Duodenal mucosa (tissue), 2 donors: ENCODE results near the gene NRM.
A peak's percentile ranks its signal among the peaks of the same experiment; 100 is the strongest.
"Not testable (repeated sequence)": the region's sequence is repeated elsewhere in the genome, so short reads cannot be mapped to it uniquely, and the experiment has no call there.

ENCODE experiments used
- H3K27ac ChIP-seq: one replicate; pipeline ENCODE4 v1.7.0; 2013; ENCODE audit warnings: low read depth, low read length
- H3K27me3 ChIP-seq, 2 donors: one replicate each; pipeline ENCODE4 v1.7.0; 2013; ENCODE audit warnings: low read length in 2 of 2, control low read depth in 1 of 2; ENCODE audit not compliant: insufficient read depth in 2 of 2, control insufficient read depth in 1 of 2
- H3K36me3 ChIP-seq, 2 donors: one replicate each; pipeline ENCODE4 v1.7.0; 2013; ENCODE audit warnings: low read length in 2 of 2, control low read depth in 1 of 2; ENCODE audit not compliant: insufficient read depth in 2 of 2, control insufficient read depth in 1 of 2
- H3K4me1 ChIP-seq, 2 donors: one replicate each; pipeline ENCODE4 v1.7.0; 2013; ENCODE audit warnings: low read length in 2 of 2, control low read depth in 1 of 2; ENCODE audit not compliant: insufficient read depth in 2 of 2, control insufficient read depth in 1 of 2
- H3K4me3 ChIP-seq, 2 donors: one replicate each; pipeline ENCODE4 v1.7.0; 2013; ENCODE audit warnings: low read length in 2 of 2, low read depth in 1 of 2
- H3K9ac ChIP-seq, 2 donors: one replicate each; pipeline ENCODE4 v1.7.0; 2013; ENCODE audit warnings: low read length in 2 of 2, low read depth in 1 of 2
- H3K9me3 ChIP-seq, 2 donors: one replicate each; pipeline ENCODE4 v1.7.0; 2013; ENCODE audit warnings: low read length in 2 of 2, control low read depth in 1 of 2; ENCODE audit not compliant: control insufficient read depth in 1 of 2

Gene NRM

DNA sequence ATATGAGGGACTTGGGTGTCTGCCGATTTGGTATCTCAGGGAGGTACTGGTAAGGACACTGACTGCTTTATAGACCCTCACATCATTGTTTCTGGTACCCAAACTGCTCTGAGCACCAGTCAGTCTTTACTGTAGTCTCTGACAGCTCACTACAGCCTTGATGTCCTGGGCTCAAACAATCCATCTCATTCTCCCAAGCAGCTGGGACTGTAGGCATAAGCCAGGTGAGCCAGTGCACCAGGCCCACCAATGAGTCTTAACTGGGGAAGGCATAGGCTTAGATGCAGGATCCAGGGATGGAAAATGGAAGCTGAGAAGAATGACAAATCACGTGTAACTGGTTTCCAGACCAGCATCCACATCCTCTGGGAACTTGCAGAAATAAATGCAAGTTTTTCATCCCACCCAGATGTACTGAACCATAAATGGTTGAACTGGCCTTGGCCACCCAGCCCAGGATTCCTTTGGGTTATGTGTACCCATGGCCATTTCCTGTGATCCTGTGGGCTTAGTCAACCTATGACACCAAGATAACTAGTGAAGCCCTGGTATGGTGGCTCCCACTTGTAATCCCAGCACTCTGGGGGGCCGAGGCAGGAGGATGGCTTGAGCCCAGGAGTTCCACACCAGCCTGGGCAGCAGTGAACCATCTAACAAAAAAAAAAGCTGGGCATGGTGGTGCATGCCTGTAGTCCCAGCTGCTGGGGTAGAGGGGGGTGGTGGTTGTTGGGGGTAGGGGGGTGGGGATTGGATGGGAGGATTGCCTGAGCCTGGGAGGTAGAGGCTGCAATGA, 35.1 kb upstream of the NRM start:
- Histone ChIP-seq H3K27me3 (no peaks in the 10 kb centered on the region), H3K9ac (no peak overlapping the region), H3K36me3 (peaks cover 34 to 78% of the 10 kb centered on the region in 2 donors), H3K4me1 (peaks cover 14 to 37% of the 10 kb centered on the region in 2 donors), H3K9me3 (no peaks in the 10 kb centered on the region), H3K27ac (no peak overlapping the region), H3K4me3 (no peak overlapping the region)

GRCh38 chr6:30724906-30725667, 34.3 kb upstream of the NRM start:
- H3K9me3 ChIP-seq, result no peaks in the 10 kb centered on the region
- H3K4me3 ChIP-seq, result no peak overlapping the region
- H3K9ac ChIP-seq, result no peak overlapping the region
- no peak overlapping the region for H3K27ac ChIP-seq
- no peaks in the 10 kb centered on the region for H3K27me3 ChIP-seq
- peaks cover 7 to 28% of the 10 kb centered on the region in 2 donors for H3K4me1 ChIP-seq
- peaks cover 33 to 70% of the 10 kb centered on the region in 2 donors for H3K36me3 ChIP-seq

DNA sequence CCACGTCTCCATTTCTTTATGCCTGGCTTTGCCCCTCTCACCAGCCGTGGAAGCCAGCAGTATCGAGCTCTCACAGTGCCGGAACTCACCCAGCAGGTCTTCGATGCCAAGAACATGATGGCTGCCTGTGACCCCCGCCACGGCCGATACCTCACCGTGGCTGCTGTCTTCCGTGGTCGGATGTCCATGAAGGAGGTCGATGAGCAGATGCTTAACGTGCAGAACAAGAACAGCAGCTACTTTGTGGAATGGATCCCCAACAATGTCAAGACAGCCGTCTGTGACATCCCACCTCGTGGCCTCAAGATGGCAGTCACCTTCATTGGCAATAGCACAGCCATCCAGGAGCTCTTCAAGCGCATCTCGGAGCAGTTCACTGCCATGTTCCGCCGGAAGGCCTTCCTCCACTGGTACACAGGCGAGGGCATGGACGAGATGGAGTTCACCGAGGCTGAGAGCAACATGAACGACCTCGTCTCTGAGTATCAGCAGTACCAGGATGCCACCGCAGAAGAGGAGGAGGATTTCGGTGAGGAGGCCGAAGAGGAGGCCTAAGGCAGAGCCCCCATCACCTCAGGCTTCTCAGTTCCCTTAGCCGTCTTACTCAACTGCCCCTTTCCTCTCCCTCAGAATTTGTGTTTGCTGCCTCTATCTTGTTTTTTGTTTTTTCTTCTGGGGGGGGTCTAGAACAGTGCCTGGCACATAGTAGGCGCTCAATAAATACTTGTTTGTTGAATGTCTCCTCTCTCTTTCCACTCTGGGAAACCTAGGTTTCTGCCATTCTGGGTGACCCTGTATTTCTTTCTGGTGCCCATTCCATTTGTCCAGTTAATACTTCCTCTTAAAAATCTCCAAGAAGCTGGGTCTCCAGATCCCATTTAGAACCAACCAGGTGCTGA, 33.3 kb upstream of the NRM start:
- not testable (repeated sequence) for H3K4me3 ChIP-seq, H3K9me3 ChIP-seq, H3K27ac ChIP-seq, H3K27me3 ChIP-seq, H3K9ac ChIP-seq
- peaks cover 23 to 60% of the 10 kb centered on the region in 2 donors for H3K36me3 ChIP-seq
- peaks cover 11 to 27% of the 10 kb centered on the region in 2 donors for H3K4me1 ChIP-seq

DNA sequence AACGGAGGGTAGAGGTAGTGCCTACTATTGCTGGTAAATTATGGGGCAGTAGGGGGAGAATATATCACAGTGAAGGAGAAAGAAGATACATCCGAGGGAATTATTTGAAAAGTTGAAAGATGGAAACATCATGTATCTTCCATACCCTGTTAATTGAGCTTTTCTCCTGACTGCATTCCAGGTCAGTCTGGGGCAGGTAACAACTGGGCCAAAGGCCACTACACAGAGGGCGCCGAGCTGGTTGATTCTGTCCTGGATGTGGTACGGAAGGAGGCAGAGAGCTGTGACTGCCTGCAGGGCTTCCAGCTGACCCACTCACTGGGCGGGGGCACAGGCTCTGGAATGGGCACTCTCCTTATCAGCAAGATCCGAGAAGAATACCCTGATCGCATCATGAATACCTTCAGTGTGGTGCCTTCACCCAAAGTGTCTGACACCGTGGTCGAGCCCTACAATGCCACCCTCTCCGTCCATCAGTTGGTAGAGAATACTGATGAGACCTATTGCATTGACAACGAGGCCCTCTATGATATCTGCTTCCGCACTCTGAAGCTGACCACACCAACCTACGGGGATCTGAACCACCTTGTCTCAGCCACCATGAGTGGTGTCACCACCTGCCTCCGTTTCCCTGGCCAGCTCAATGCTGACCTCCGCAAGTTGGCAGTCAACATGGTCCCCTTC, 32.5 kb upstream of the NRM start:
- H3K27me3 ChIP-seq, H3K9ac ChIP-seq, H3K9me3 ChIP-seq, H3K4me3 ChIP-seq, H3K27ac ChIP-seq: not testable (repeated sequence)
- H3K36me3 ChIP-seq, result peaks cover 23 to 58% of the 10 kb centered on the region in 2 donors
- peaks cover 13 to 30% of the 10 kb centered on the region in 2 donors for H3K4me1 ChIP-seq

DNA sequence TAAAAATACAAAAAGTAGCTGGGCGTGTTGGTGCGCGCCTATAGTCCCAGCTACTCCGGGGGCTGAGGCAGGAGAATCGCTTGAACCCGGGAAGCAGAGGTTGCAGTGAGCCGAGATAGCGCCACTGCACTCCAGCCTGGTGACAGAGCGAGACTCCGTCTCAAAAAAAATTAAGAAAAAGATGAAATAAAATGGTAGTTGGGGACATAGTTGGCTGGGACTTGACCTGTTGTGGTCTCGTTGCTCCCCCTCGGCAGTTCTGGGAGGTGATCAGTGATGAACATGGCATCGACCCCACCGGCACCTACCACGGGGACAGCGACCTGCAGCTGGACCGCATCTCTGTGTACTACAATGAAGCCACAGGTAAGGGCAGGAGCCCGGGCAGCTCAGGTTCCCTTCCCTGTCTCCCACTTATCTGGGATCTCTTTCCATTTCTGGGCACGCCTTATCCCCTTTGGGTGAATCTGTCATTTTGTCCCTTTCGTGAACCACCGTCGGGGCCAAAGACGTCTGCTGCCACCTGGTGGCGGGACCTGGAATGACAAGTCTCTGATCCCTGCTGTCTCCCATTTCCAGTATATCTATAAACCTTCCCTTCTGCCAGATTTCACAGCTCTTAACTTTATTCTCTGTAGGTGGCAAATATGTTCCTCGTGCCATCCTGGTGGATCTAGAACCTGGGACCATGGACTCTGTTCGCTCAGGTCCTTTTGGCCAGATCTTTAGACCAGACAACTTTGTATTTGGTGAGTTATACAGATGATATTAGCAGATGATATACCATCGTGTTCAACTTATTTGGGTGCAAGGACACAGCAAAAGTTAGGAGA, 31.7 kb upstream of the NRM start:
- Histone ChIP-seq H3K4me3 (peak overlapping the region; percentile 77 to 86), H3K27me3 (no peaks in the 10 kb centered on the region), H3K27ac (no peak overlapping the region), H3K4me1 (peaks cover 13 to 34% of the 10 kb centered on the region in 2 donors), H3K9ac (peak overlapping the region in 1 of 2 donors; percentile 61), H3K36me3 (peaks cover 19 to 50% of the 10 kb centered on the region in 2 donors), H3K9me3 (no peaks in the 10 kb centered on the region)

- Histone ChIP-seq H3K4me3 (peak overlapping the region; percentile 77 to 86), H3K9ac (peak overlapping the region; percentile 57 to 81), H3K4me1 (peaks cover 13 to 34% of the 10 kb centered on the region in 2 donors), H3K36me3 (peaks cover 18 to 45% of the 10 kb centered on the region in 2 donors)
- H3K27me3 ChIP-seq, H3K27ac ChIP-seq, H3K9me3 ChIP-seq: not testable (repeated sequence)
Observed at GRCh38 chr6:30722025-30722279, 31.2 kb upstream of the NRM start.

DNA sequence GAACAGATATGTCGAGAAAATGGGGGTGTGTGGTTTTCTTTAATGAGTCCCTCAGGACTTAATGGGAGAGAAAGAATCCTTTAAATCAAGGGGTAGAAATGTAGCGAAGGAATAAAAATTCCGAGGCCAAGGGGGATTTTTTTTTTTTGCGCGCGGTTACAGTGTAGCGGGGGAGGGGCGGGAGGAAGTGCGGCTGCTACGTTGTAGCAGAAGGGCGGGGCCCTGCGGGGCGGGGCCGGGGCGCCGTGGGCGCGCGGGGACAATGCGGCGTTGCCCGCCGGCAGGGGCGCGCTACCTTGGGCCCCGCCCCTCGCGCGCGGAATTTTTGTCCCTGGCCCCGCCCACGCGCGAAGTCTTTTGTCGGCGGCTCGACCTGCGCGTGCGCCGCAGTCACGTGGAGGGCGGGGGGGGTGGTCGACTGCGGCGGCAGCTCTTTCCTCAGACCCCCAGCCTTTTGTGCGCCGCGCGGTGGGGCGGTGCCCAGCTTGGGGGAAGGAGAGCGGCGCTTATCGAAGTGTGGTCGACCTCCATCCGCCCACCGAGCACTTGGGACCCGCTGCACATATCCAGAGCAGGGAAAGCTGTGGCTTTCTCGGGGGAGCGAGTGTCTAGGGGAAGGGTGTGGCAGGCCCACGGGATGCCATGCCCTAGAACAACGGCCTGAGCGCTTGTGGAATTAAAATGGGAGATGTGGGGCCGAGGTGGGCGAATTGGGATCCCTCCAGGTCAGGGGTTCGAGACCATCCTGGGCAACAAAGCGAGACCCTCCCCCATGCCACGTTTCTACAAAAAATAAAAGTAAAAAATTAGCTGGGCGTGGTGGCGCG, 30.6 kb upstream of the NRM start:
- peak overlapping the region; percentile 76 to 94 for H3K9ac ChIP-seq
- H3K4me3 ChIP-seq, result peak overlapping the region; percentile 83 to 91
- peaks cover 17 to 38% of the 10 kb centered on the region in 2 donors for H3K4me1 ChIP-seq
- peak overlapping the region; percentile 84 for H3K27ac ChIP-seq
- H3K27me3 ChIP-seq, result no peaks in the 10 kb centered on the region
- H3K9me3 ChIP-seq, result no peaks in the 10 kb centered on the region
- H3K36me3 ChIP-seq, result peaks cover 18 to 40% of the 10 kb centered on the region in 2 donors

DNA sequence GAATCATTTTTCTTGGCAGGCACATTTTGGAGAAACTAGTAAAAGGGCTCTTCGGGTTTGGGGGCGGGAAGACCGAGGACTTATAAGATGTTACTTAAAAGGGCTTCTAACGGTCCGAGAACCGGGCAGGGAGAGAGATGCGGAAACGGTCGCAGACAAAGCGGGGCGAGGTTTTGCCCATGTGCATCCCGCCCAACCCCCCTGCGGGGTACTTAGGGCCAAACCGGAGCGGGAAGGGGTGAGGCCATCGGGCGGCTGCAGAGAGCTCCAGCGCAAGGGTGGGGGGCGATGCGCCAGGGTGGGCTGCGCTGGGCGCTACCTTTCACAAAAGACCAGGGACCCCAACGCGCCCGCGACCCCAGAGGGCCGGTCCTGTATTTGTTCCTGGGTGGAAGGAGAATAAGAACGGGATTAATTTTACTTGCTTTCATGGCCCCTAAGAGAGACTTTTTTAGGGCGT, 30.0 kb upstream of the NRM start:
- Histone ChIP-seq H3K9me3 (no peaks in the 10 kb centered on the region), H3K27me3 (no peaks in the 10 kb centered on the region), H3K36me3 (peaks cover 15 to 35% of the 10 kb centered on the region in 2 donors), H3K4me1 (peaks cover 18 to 37% of the 10 kb centered on the region in 2 donors), H3K27ac (peak overlapping the region; percentile 84), H3K4me3 (peak overlapping the region; percentile 83 to 91), H3K9ac (peak overlapping the region; percentile 76 to 94)
